Hepatocyte (in vitro differentiated cells): Measurements from ENCODE around the gene UBQLN4. TPM values are rescaled to one million over a fixed set of nuclear protein-coding genes. Genes with fewer than 3 reads are reported as not detected.

ENCODE experiments used
- DNase-seq: peaks from one replicate; pipeline ENCODE4 v3.0.0-alpha.2; 2016; ENCODE audit warnings: low spot score
- H2AFZ ChIP-seq: fragments of 200-600 bp; sonication (generic); 2 replicates; pipeline ENCODE4 v1.6.0; 2016; ENCODE audit warnings: antibody characterized with exemption, mild to moderate bottlenecking
- H3K27ac ChIP-seq: fragments of 200-600 bp; sonication (generic); 2 replicates; pipeline ENCODE4 v1.5.1; 2016; ENCODE audit warnings: mild to moderate bottlenecking
- H3K27me3 ChIP-seq: fragments of 200-600 bp; sonication (generic); 2 replicates; pipeline ENCODE4 v1.6.1; 2016
- H3K36me3 ChIP-seq: fragments of 200-600 bp; sonication (generic); replicated peaks from 2 replicates; pipeline ENCODE4 v1.5.1; 2016; ENCODE audit warnings: low read depth; ENCODE audit not compliant: insufficient read depth
- H3K4me1 ChIP-seq: fragments of 200-600 bp; sonication (generic); 2 replicates; pipeline ENCODE4 v1.5.1; 2016; ENCODE audit warnings: mild to moderate bottlenecking, moderate library complexity; ENCODE audit not compliant: insufficient read depth
- H3K4me2 ChIP-seq: fragments of 200-600 bp; sonication (generic); 2 replicates; pipeline ENCODE4 v1.6.0; 2016
- H3K4me3 ChIP-seq: fragments of 200-600 bp; sonication (generic); 2 replicates; pipeline ENCODE4 v1.5.1; 2016; ENCODE audit warnings: mild to moderate bottlenecking
- H3K79me2 ChIP-seq: fragments of 200-600 bp; sonication (generic); 2 replicates; pipeline ENCODE4 v1.6.0; 2017; ENCODE audit warnings: mild to moderate bottlenecking
- H3K9me2 ChIP-seq: fragments of 200-600 bp; sonication (generic); replicated peaks from 2 replicates; pipeline ENCODE4 v1.6.0; 2017; ENCODE audit warnings: mild to moderate bottlenecking; ENCODE audit not compliant: insufficient read depth
- H3K9me3 ChIP-seq: fragments of 200-600 bp; sonication (generic); 2 replicates; pipeline ENCODE4 v1.5.1; 2016; ENCODE audit warnings: low read depth, mild to moderate bottlenecking
- H4K20me1 ChIP-seq: fragments of 200-600 bp; sonication (generic); 2 replicates; pipeline ENCODE4 v1.6.0; 2016; ENCODE audit warnings: mild to moderate bottlenecking; ENCODE audit not compliant: insufficient read depth, poor library complexity, severe bottlenecking
- EZH2 ChIP-seq: fragments of 200-600 bp; sonication (generic); IDR thresholded peaks from 2 replicates; pipeline ENCODE4 v1.6.1; 2016; ENCODE audit warnings: antibody characterized with exemption, mild to moderate bottlenecking, borderline replicate concordance
- EZH2phosphoT487 ChIP-seq: fragments of 200-600 bp; sonication (generic); IDR thresholded peaks from one replicate; pipeline ENCODE4 v1.6.1; 2018; ENCODE audit warnings: antibody characterized with exemption, mild to moderate bottlenecking, low read depth, moderate library complexity; ENCODE audit not compliant: unreplicated experiment, severe bottlenecking
- WGBS: methylation state at CpG from one replicate; pipeline ENCODE4 v1.1.6; 2016; ENCODE audit warnings: low lambda C conversion rate; ENCODE audit errors: missing lambda C conversion rate; 5-methylcytosine and 5-hydroxymethylcytosine counted together
- polyA plus RNA-seq: library from polyadenylated mRNA; unstranded; fragments of >200 nt; fragmentation: Nextera tagmentation; extraction: Ambion mirVana; gene quantifications from 2 replicates; pipeline ENCODE4 v1.2.1, GENCODE V29; 2016
- total RNA-seq: library from RNA; depleted of rRNA; stranded (reverse); fragments of >200 nt; gene quantifications from 2 replicates; pipeline ENCODE4 v1.2.3, GENCODE V29; 2014
- TF ChIP-seq, protein P1 (sequence below): fragments of 200-600 bp; sonication (generic); IDR thresholded peaks from 2 replicates; pipeline ENCODE4 v1.5.1; 2016; ENCODE audit warnings: antibody characterized with exemption, mild to moderate bottlenecking; ENCODE audit not compliant: poor library complexity

Gene UBQLN4
- total and polyA plus RNA-seq, 2 experiments from 2014 or later = 29.5 to 35.3 TPM

DNA sequence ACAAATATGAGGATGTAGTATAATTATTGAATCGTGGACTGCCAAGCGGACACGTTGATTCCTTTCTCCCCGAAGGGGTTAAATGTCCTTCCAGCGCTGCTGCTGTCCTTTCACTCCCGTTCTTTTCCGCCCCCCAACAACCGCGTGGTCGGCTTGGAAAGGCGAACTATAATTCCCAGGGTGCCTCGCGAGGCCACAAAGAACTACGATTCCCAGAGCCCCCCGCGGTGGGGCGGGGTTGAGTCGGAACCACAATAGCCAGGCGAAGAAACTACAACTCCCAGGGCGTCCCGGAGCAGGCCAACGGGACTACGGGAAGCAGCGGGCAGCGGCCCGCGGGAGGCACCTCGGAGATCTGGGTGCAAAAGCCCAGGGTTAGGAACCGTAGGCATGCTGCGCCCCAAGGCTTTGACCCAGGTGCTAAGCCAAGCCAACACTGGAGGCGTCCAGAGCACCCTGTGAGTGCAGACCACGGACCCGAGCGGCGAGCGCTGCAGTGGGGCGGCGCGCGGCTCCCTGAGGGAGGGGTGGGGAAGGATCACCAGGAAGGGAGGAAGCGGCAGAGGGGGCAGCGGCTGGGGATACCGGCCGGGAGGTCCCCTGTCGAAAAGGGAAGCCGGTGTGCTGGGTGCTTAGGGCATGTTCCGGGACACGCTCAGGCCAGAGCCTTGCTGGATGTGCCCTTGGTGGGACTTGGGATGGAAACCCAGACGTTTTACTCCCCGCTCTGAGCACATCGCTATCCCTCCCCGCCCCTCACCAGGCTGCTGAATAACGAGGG lies 1.1 kb upstream of the UBQLN4 start, which contains the start of gene LAMTOR2:
TSS of gene LAMTOR2 (plus strand) at position 283 of the 781 bp plus-strand sequence. CDS start at position 391, 108 bp downstream.
- 1% methylated on average over 52 of the region's 53 CpGs for WGBS
- H3K36me3 ChIP-seq = no peaks in the 10 kb centered on the region

DNA sequence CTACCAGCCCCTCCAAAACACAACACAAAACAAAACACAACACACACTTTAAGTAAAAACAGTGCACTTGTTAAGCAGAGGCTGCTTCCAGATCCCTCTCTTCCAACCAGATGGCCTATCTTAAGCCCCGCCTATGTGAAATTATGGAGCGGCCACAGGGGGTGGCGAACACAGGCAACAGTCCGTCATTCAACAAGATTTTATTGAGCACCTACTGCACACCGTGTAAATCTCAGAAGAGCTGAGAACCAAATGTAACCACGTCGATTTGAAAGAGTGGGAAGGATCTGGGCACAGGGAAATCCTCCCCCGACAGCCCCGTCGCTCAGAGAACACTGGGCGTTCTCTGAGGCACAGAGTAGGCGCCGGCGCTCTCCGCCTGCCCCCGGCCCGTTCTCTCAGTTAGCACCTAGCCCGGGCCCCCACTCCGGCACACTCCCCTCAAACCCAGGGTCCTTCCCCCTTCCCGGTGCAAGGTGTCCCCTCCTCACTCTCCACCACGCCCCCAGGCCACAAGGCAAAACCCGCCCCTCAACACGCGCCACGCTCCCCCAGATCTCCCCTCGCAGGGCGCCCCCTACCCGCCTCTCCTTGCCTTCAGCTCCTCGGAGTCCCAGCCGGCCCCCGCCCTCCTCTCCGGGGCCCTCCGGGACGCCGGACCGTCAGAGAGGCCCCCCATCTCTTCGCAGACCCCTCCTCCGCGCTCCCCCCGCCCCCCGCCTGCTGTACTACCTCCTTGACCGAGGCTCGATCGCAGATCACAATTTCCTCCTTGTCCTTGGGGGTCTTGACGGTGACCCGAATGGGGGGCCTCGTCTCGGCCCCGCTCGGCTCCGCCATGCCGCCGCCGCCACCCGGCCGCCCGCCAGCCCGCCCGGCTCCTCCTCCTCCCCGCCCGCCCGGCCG lies 483 bp downstream of the UBQLN4 start:
- DNase-seq = peak; percentile 90
- no peaks in the 10 kb centered on the region for H3K27me3 ChIP-seq
- H3K27ac ChIP-seq = peak overlapping the region; percentile 97
- peak overlapping the region; percentile 59 for H2AFZ ChIP-seq
- under 1% methylated on average over 14 of the region's 63 CpGs for WGBS
- no peaks in the 10 kb centered on the region for H3K9me3 ChIP-seq
- H3K79me2 ChIP-seq = peaks cover 38% of the 10 kb centered on the region
- peaks cover 4% of the 10 kb centered on the region for H4K20me1 ChIP-seq
- no peak for TF ChIP-seq EZH2
- TF ChIP-seq EZH2phosphoT487 = no peak
- TF ChIP-seq, protein P1, sequence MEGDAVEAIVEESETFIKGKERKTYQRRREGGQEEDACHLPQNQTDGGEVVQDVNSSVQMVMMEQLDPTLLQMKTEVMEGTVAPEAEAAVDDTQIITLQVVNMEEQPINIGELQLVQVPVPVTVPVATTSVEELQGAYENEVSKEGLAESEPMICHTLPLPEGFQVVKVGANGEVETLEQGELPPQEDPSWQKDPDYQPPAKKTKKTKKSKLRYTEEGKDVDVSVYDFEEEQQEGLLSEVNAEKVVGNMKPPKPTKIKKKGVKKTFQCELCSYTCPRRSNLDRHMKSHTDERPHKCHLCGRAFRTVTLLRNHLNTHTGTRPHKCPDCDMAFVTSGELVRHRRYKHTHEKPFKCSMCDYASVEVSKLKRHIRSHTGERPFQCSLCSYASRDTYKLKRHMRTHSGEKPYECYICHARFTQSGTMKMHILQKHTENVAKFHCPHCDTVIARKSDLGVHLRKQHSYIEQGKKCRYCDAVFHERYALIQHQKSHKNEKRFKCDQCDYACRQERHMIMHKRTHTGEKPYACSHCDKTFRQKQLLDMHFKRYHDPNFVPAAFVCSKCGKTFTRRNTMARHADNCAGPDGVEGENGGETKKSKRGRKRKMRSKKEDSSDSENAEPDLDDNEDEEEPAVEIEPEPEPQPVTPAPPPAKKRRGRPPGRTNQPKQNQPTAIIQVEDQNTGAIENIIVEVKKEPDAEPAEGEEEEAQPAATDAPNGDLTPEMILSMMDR = peak; percentile 44
- H3K4me2 ChIP-seq = peak overlapping the region; percentile 72
- no peaks in the 10 kb centered on the region for H3K36me3 ChIP-seq
- H3K4me1 ChIP-seq = no peaks in the 10 kb centered on the region
- H3K4me3 ChIP-seq = peak overlapping the region; percentile 80
- H3K9me2 ChIP-seq = no peaks in the 10 kb centered on the region

More for the DNA sequence above, 1.1 kb upstream of the UBQLN4 start, which contains the start of gene LAMTOR2:
- Histone ChIP-seq H3K27me3 (no peaks in the 10 kb centered on the region), H3K4me2 (peak within 1 kb of the TSS; percentile 88), H3K79me2 (peaks cover 38% of the 10 kb centered on the region), H3K9me2 (no peaks in the 10 kb centered on the region), H3K4me3 (peak within 1 kb of the TSS; percentile 83), H3K27ac (peak within 1 kb of the TSS; percentile 97), H4K20me1 (peaks cover 4% of the 10 kb centered on the region), H3K9me3 (no peaks in the 10 kb centered on the region), H2AFZ (peak within 1 kb of the TSS; percentile 94), H3K4me1 (no peaks in the 10 kb centered on the region)
- no peak for TF ChIP-seq EZH2phosphoT487
- TF ChIP-seq, protein P1 = no peak
- TF ChIP-seq EZH2 = no peak
- DNase-seq = peak; percentile 98

DNA sequence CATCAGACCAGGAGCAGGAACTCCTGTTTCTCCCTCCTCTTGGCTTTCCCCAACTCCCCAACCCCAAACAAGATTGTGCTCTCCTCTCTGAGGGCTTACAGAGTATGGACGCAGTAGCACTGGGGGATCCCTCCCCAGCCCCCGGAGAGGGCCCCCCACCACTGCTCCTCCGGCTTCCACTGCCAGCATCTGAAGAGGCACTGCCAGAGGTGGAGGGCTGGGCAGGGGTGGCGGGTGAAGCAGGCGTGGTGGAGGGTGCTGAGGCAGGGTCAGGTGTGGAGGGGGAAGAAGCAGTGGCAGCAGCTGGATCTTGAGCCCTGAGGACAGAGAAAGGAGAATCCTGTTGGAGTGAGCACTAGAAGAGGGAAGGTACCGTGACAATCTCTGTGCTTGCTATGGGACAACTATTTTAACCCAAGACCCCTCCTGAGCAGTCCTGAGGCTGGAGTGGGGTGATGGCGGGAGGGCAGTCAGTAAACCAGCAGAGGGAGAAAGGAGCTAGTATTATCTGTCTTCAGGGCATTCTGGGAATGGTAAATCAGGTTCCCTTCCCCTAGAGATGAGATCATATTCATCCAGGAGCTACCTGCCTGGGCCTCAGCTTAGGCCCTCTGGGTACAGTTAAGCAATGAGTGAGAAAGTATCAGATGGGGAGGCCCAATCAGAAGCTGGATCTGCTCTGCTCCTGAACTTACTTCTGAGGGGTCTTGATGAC lies 2.4 kb downstream of the UBQLN4 start:
- no peaks in the 10 kb centered on the region for H3K4me1 ChIP-seq
- no peaks in the 10 kb centered on the region for H3K36me3 ChIP-seq
- H3K27me3 ChIP-seq = no peaks in the 10 kb centered on the region
- TF ChIP-seq, protein P1 = no peak
- TF ChIP-seq EZH2phosphoT487 = no peak
- TF ChIP-seq EZH2 = no peak
- H3K27ac ChIP-seq = no peak overlapping the region
- H2AFZ ChIP-seq = no peak overlapping the region
- peaks cover 4% of the 10 kb centered on the region for H4K20me1 ChIP-seq
- no peaks in the 10 kb centered on the region for H3K9me2 ChIP-seq
- DNase-seq = no peak
- H3K9me3 ChIP-seq = no peaks in the 10 kb centered on the region
- no peak overlapping the region for H3K4me2 ChIP-seq
- H3K79me2 ChIP-seq = peaks cover 31% of the 10 kb centered on the region
- 93% methylated on average over 5 of the region's 7 CpGs for WGBS
- H3K4me3 ChIP-seq = no peak overlapping the region
